Panc1 (cell line): ENCODE data around the gene DHRSX. TPM values are rescaled to one million over a fixed set of nuclear protein-coding genes. Genes with fewer than 3 reads are reported as not detected.

Experiments
- ATAC-seq: fragments of 200-7000 bp; cut with Tn5 transposase; 2 replicates; pipeline ENCODE4 v1.9.1; 2020; ENCODE audit warnings: mild to moderate bottlenecking, moderate library complexity
- BruUV-seq: library from RNA; stranded (reverse); fragments of 400-500 nt; replicated peaks from 2 replicates; lab custom pipeline; 2021; lab: Mats Ljungman, UMichigan
- CTCF ChIA-PET: fragments of 300-600 bp; sonication (Branson Sonifier 250); formaldehyde crosslinking; loops from one replicate; lab custom pipeline; 2022; ENCODE audit warnings: antibody characterized with exemption; lab: Charles Lee
- POLR2A ChIA-PET: fragments of 300-600 bp; sonication (Branson Sonifier 250); formaldehyde crosslinking; loops from one replicate; lab custom pipeline; 2022; ENCODE audit warnings: antibody characterized with exemption; lab: Charles Lee
- DNase-seq: peaks from one replicate; pipeline ENCODE4 v3.0.0-alpha.2; 2010; ENCODE audit warnings: low read depth, low spot score
- H3K27ac ChIP-seq: 2 replicates; pipeline ENCODE4 v1.5.1; 2011; ENCODE audit warnings: mild to moderate bottlenecking, low read length, inconsistent platforms
- H3K27me3 ChIP-seq: fragments of 200-500 bp; sonication (Bioruptor generic); 2 replicates; pipeline ENCODE4 v1.6.0; 2014; ENCODE audit warnings: low read length, inconsistent platforms; ENCODE audit not compliant: control insufficient read depth, insufficient read depth
- H3K36me3 ChIP-seq: fragments of 200-500 bp; sonication (Bioruptor generic); 2 replicates; pipeline ENCODE4 v1.5.1; 2014; ENCODE audit warnings: inconsistent platforms, mild to moderate bottlenecking, low read length, moderate library complexity; ENCODE audit not compliant: control insufficient read depth, insufficient read depth
- H3K4me1 ChIP-seq: 2 replicates; pipeline ENCODE4 v1.5.1; 2011; ENCODE audit warnings: inconsistent platforms, mild to moderate bottlenecking, low read length, moderate library complexity; ENCODE audit not compliant: control insufficient read depth, insufficient read depth
- H3K4me3 ChIP-seq, 2 experiments: 2 replicates each; pipeline ENCODE4 v1.5.1; 2011 to 2012; ENCODE audit warnings: low read depth in 2 of 2, low read length in 2 of 2, mild to moderate bottlenecking in 2 of 2, inconsistent platforms in 1 of 2, moderate library complexity in 1 of 2
- H3K9me3 ChIP-seq: fragments of 200-500 bp; sonication (Bioruptor generic); 2 replicates; pipeline ENCODE4 v1.5.1; 2014; ENCODE audit warnings: low read depth, mild to moderate bottlenecking, inconsistent platforms, low read length, moderate library complexity; ENCODE audit not compliant: control insufficient read depth, insufficient read depth
- POLR2AphosphoS5 ChIP-seq: IDR thresholded peaks from 2 replicates; pipeline ENCODE4 v1.6.1; 2012; ENCODE audit warnings: mild to moderate bottlenecking, low read depth, low read length, moderate library complexity
- SIN3A ChIP-seq: IDR thresholded peaks from 2 replicates; pipeline ENCODE4 v1.6.1; 2012; ENCODE audit warnings: low read depth, mild to moderate bottlenecking, low read length, moderate library complexity, borderline replicate concordance; ENCODE audit not compliant: insufficient read depth
- TCF7L2 ChIP-seq: IDR thresholded peaks from 2 replicates; pipeline ENCODE4 v1.6.1; 2011; ENCODE audit warnings: mild to moderate bottlenecking, low read depth, low read length, inconsistent platforms
- in situ Hi-C: cut with HindIII; loops from 2 replicates; pipeline ENCODE4 v1.10.0; 2016; ENCODE audit warnings: low sequenced_read_pairs, low pct_unique_long_range_greater_than_20kb
- intact Hi-C: fragments of 100-400 bp; cut with micrococcal nuclease; formaldehyde crosslinking; loops from one replicate; pipeline ENCODE4 v1.10.0; 2022; ENCODE audit not compliant: unreplicated experiment
- total RNA-seq: library from RNA; stranded (reverse); gene quantifications from one replicate; pipeline ENCODE4 v1.2.1, GENCODE V29; 2021; ENCODE audit not compliant: unreplicated experiment
- TF ChIP-seq, protein P1 (sequence below): fragments of 450-650 bp; IDR thresholded peaks from 2 replicates; pipeline ENCODE4 v1.5.1; 2017; ENCODE audit warnings: mild to moderate bottlenecking
- TF ChIP-seq, protein P2 (sequence below), 2 experiments: IDR thresholded peaks; 2 replicates each; pipeline ENCODE4 v1.6.1; 2011 to 2012; ENCODE audit warnings: low read depth in 2 of 2, control low read depth in 1 of 2, low read length in 1 of 2, mild to moderate bottlenecking in 1 of 2, moderate library complexity in 1 of 2; ENCODE audit not compliant: insufficient read depth in 1 of 2

Gene DHRSX
- total RNA-seq, 1 experiment from 2014 or later, result 20.1 TPM

DNA sequence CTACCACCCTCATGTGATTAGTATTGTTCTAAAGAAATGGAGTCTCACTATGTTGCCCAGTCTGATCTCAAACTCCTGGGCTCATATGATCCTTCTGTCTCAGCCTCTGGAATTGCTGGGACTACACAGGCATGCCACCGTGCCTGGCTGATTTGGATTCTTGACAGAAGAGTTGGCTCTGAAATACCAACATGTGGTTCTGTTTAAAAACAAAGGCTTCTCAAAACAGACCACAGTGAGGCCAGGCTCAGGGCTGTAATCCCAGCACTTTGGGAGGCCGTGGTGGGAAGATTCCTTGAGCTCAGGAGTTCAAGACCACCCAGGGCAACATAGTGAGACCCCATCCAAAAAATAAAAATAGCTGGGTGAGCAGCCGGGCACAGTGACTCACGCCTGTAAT is 126.7 kb downstream of the DHRSX start:
- TF ChIP-seq POLR2AphosphoS5 (no peak), SIN3A (no peak), TCF7L2 (no peak)
- TF ChIP-seq, protein P1, sequence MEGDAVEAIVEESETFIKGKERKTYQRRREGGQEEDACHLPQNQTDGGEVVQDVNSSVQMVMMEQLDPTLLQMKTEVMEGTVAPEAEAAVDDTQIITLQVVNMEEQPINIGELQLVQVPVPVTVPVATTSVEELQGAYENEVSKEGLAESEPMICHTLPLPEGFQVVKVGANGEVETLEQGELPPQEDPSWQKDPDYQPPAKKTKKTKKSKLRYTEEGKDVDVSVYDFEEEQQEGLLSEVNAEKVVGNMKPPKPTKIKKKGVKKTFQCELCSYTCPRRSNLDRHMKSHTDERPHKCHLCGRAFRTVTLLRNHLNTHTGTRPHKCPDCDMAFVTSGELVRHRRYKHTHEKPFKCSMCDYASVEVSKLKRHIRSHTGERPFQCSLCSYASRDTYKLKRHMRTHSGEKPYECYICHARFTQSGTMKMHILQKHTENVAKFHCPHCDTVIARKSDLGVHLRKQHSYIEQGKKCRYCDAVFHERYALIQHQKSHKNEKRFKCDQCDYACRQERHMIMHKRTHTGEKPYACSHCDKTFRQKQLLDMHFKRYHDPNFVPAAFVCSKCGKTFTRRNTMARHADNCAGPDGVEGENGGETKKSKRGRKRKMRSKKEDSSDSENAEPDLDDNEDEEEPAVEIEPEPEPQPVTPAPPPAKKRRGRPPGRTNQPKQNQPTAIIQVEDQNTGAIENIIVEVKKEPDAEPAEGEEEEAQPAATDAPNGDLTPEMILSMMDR, result no peak
- TF ChIP-seq, protein P2, sequence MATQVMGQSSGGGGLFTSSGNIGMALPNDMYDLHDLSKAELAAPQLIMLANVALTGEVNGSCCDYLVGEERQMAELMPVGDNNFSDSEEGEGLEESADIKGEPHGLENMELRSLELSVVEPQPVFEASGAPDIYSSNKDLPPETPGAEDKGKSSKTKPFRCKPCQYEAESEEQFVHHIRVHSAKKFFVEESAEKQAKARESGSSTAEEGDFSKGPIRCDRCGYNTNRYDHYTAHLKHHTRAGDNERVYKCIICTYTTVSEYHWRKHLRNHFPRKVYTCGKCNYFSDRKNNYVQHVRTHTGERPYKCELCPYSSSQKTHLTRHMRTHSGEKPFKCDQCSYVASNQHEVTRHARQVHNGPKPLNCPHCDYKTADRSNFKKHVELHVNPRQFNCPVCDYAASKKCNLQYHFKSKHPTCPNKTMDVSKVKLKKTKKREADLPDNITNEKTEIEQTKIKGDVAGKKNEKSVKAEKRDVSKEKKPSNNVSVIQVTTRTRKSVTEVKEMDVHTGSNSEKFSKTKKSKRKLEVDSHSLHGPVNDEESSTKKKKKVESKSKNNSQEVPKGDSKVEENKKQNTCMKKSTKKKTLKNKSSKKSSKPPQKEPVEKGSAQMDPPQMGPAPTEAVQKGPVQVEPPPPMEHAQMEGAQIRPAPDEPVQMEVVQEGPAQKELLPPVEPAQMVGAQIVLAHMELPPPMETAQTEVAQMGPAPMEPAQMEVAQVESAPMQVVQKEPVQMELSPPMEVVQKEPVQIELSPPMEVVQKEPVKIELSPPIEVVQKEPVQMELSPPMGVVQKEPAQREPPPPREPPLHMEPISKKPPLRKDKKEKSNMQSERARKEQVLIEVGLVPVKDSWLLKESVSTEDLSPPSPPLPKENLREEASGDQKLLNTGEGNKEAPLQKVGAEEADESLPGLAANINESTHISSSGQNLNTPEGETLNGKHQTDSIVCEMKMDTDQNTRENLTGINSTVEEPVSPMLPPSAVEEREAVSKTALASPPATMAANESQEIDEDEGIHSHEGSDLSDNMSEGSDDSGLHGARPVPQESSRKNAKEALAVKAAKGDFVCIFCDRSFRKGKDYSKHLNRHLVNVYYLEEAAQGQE (IDR thresholded peaks at IDR 0.05; ENCODE audit: insufficient read depth in 1 of 2, low read depth in 2 of 2, low read length in 1 of 2), result no peak
- ATAC-seq (no peak), DNase-seq (no peak)
- intact Hi-C loops (no loop called here), in situ Hi-C loops (no loop called here)
- Histone ChIP-seq H3K27ac (no peak overlapping the region), H3K9me3 (no peaks in the 10 kb centered on the region), H3K36me3 (no peaks in the 10 kb centered on the region), H3K27me3 (no peaks in the 10 kb centered on the region), H3K4me1 (no peaks in the 10 kb centered on the region), H3K4me3 (no peak overlapping the region)
- POLR2A ChIA-PET, result no interaction called here
- CTCF ChIA-PET, result no interaction called here
- BruUV-seq, result no TSS peak

DNA sequence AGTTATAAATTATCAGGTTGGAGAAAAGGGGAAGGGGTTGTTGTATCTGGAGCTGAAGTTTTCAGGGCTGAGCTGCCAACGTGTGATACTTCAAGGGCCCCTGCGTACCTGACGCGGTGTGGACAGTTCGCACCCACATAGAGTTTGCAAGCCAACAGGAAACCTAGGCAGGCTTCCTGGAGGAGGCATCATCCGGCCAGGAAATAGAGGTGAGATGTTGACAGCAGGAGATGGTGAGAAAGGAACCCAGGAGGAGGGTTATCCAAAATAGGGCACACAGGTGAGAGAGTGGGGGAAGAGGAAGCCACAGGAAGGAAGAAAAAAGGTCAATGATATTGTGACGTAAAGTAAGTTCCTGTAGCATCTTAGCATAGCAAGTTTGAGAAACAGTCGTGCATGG is 127.2 kb downstream of the DHRSX start:
- Histone ChIP-seq H3K4me3 (no peak overlapping the region), H3K27ac (no peak overlapping the region), H3K4me1 (no peaks in the 10 kb centered on the region), H3K36me3 (no peaks in the 10 kb centered on the region), H3K27me3 (no peaks in the 10 kb centered on the region), H3K9me3 (no peaks in the 10 kb centered on the region)
- ChIA-PET CTCF (no interaction called here), POLR2A (no interaction called here)
- intact Hi-C loops, result no loop called here
- in situ Hi-C loops, result no loop called here
- DNase-seq (no peak), ATAC-seq (no peak)
- TF ChIP-seq, protein P1, result no peak
- no peak for TF ChIP-seq SIN3A
- TF ChIP-seq TCF7L2, result no peak
- TF ChIP-seq POLR2AphosphoS5, result no peak
- TF ChIP-seq, protein P2 (IDR thresholded peaks at IDR 0.05; ENCODE audit: insufficient read depth in 1 of 2, low read depth in 2 of 2, low read length in 1 of 2), result no peak
- no TSS peak for BruUV-seq
